Subcutaneous abdominal adipose tissue (tissue), 5 donors: ENCODE measurements around the gene CNTN4.

ENCODE experiments used
- H3K27ac ChIP-seq: one replicate; pipeline ENCODE4 v1.7.0; 2013; ENCODE audit warnings: low read depth, mild to moderate bottlenecking, inconsistent platforms, low read length, moderate library complexity
- H3K27me3 ChIP-seq, 5 donors: one replicate each; pipeline ENCODE4 v1.7.0; 2013; ENCODE audit warnings: low read length in 5 of 5, inconsistent platforms in 1 of 5; ENCODE audit not compliant: control insufficient read depth in 5 of 5, insufficient read depth in 4 of 5
- H3K36me3 ChIP-seq, 5 donors: one replicate each; pipeline ENCODE4 v1.7.0; 2013; ENCODE audit warnings: low read length in 5 of 5; ENCODE audit not compliant: control insufficient read depth in 5 of 5, insufficient read depth in 5 of 5
- H3K4me1 ChIP-seq, 5 donors: one replicate each; pipeline ENCODE4 v1.7.0; 2013; ENCODE audit warnings: low read length in 5 of 5, mild to moderate bottlenecking in 3 of 5, moderate library complexity in 1 of 5; ENCODE audit not compliant: control insufficient read depth in 5 of 5, insufficient read depth in 5 of 5
- H3K4me3 ChIP-seq, 5 donors: one replicate each; pipeline ENCODE4 v1.7.0; 2013; ENCODE audit warnings: low read length in 5 of 5, low read depth in 1 of 5
- H3K9ac ChIP-seq, 5 donors: one replicate each; pipeline ENCODE4 v1.7.0; 2013; ENCODE audit warnings: low read length in 5 of 5, mild to moderate bottlenecking in 4 of 5, moderate library complexity in 3 of 5
- H3K9me3 ChIP-seq, 5 donors: one replicate each; pipeline ENCODE4 v1.7.0; 2013; ENCODE audit warnings: low read length in 5 of 5; ENCODE audit not compliant: control insufficient read depth in 5 of 5
- donor health status: healthy.
- donor health status: healthy.
- donor health status: healthy.
- donor health status: healthy.
- donor health status: healthy.

Gene CNTN4

GRCh38 chr3:2097641-2098191 lies 950 bp upstream of the CNTN4 start:
- H3K27ac ChIP-seq, result no peak overlapping the region
- no peaks in the 10 kb centered on the region for H3K36me3 ChIP-seq
- H3K4me1 ChIP-seq, result peaks cover 0 to 24% (median 13%) of the 10 kb centered on the region in 5 donors
- H3K9me3 ChIP-seq, result no peaks in the 10 kb centered on the region
- no peak overlapping the region for H3K9ac ChIP-seq
- H3K27me3 ChIP-seq, result peaks cover 19 to 34% (median 28%) of the 10 kb centered on the region in 5 donors
- H3K4me3 ChIP-seq, result peak overlapping the region in 3 of 5 donors; percentile 44 to 59 (median 47)

DNA sequence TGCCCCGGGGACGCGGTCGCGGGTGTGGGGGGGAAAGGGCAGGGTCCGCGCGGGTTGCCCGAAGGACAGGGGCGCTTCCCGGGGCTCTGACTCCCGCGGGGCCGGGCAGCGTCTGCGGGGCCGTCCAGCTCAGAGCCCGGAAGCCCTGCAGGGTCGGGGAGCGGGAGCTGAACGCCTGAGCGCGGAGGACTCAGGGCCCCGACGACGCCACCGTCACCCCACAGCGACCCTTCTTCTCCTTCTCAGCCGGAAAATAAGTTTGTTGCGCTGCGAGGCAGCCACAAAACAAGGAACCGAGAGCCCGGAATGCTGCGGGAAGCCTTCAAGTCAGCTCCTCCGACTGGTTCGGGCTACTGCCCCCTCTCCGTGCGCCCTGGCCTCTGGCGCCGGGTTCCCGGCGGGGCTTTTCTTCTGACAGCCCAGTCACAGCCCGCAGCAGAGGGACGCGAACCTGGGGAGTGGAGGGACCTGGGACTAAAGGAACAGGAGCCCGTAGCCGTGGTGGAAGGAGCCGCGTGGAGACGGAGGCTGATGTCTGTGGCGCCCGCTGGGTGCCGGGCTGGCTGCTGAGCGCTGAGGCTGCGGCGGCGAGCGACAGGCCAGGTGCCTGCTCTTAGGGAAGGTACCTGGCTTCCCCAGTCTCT lies 484 bp downstream of the CNTN4 start:
- Histone ChIP-seq H3K9ac (no peak overlapping the region), H3K27ac (no peak overlapping the region), H3K36me3 (no peaks in the 10 kb centered on the region), H3K4me3 (peak overlapping the region in 4 of 5 donors; percentile 44 to 59 (median 49)), H3K27me3 (peaks cover 19 to 34% (median 28%) of the 10 kb centered on the region in 5 donors), H3K4me1 (peaks cover 0 to 24% (median 13%) of the 10 kb centered on the region in 5 donors), H3K9me3 (no peaks in the 10 kb centered on the region)

DNA sequence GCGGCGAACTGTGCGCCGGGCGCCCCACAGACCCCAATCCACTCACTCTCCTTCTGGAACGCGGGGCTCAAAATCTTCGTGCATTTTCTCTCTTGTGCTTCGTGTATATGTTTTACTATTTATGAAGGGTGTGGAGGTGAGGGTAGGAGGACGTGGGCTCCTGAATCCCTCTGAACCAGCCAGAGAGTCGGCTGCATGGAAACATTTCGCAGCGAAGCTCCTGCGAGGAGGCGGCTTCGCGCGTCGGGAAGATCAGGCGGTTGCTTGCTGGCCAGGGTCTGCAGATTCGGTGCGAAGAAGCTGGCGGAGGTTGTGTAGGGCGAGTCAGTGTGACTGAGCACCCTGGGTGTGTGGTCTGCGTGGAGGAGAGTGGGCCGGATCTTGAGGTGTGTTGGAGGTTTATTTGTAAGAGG lies 1.1 kb downstream of the CNTN4 start:
- Histone ChIP-seq H3K4me1 (peaks cover 0 to 24% (median 13%) of the 10 kb centered on the region in 5 donors), H3K9ac (no peak overlapping the region), H3K27me3 (peaks cover 19 to 34% (median 28%) of the 10 kb centered on the region in 5 donors), H3K36me3 (no peaks in the 10 kb centered on the region), H3K9me3 (peaks cover 0 to 3% (median 0%) of the 10 kb centered on the region in 5 donors), H3K27ac (no peak overlapping the region), H3K4me3 (peak overlapping the region in 2 of 5 donors; percentile 44 to 48)

DNA sequence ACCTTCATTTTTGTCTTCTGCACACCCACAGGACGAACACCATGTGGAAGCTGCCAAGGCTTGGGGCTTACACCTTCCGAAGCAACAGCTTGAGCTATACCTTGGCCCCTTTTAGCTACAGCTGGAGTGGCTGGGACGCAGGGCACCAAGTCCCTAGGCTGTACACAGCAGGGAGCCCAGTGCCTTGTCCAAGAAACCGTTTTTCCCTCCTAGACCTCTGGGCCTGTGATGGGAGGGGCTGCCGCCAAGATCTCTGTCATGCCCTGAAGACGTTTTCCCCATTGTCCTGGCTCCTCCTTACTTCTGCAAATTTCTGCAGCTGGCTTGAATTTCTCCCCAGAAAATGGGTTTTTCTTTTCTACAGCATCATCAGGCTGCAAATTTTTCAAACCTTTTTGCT lies 7.8 kb downstream of the CNTN4 start:
- Histone ChIP-seq H3K36me3 (no peaks in the 10 kb centered on the region), H3K27me3 (peaks cover 0 to 3% (median 2%) of the 10 kb centered on the region in 5 donors), H3K9ac (no peak overlapping the region)

DNA sequence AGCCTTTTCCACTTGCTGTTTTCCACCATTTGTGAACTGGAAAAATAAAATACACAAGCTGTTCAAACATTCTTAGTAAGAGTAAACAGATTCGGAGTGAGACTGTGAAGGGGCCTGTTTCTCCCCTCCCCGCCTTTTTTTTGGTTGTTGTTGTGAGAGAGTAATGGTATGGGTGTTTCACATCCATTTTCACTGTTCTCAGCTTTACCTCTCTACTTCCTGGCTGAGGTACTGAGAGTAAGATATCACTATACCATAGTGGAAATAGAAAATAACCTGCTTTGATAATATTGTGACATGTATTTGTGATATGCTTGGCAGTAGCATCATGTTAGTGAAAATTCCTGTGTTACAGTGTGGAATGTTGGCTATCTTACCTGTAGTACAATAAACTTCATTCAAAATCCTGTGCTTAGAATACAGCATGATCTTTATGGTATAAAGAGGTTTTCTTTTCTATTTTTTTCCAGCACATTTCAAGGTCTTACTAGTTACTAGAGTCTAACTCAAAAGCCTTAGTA lies 12.0 kb downstream of the CNTN4 start:
- H3K4me3 ChIP-seq, result no peak overlapping the region
- peaks cover 0 to 2% (median 0%) of the 10 kb centered on the region in 5 donors for H3K27me3 ChIP-seq
- no peak overlapping the region for H3K9ac ChIP-seq
- H3K4me1 ChIP-seq, result no peaks in the 10 kb centered on the region
- peaks cover 0 to 3% (median 0%) of the 10 kb centered on the region in 5 donors for H3K9me3 ChIP-seq
- H3K27ac ChIP-seq, result no peak overlapping the region
- no peaks in the 10 kb centered on the region for H3K36me3 ChIP-seq

More for the DNA sequence above, 7.8 kb downstream of the CNTN4 start:
- Histone ChIP-seq H3K27ac (no peak overlapping the region), H3K4me3 (no peak overlapping the region), H3K4me1 (no peaks in the 10 kb centered on the region), H3K9me3 (peaks cover 0 to 3% (median 0%) of the 10 kb centered on the region in 5 donors)

DNA sequence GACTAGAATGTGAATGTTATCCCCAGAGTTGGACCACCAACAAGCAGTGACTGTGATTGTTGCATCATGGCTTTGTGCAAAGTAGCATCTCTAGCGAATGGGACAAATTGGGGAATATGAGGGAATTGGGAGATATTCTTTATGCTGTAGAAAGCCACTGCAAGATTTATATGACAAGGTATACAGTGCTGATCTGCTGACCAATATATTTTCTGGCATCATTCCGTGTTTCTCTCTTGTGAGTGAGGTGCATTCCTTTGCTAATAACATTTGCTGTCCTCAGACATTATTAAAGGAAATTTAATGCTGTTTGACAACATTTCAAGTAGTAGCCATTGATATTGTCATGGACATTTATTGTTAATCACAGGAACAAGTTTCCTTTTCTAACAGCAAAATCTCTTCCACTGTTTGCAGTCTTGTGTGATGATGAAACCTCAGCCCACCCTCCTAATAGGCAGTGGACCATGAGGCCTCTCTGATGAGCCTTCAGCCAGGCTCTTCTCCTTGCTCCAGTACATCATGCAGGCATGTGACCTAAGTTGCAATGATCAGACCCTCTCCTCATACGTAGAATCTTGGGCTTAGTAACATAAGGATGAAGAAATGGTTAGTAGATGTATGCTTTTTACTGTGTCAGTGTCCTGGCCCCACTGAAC lies 16.1 kb downstream of the CNTN4 start:
- Histone ChIP-seq H3K9me3 (no peaks in the 10 kb centered on the region), H3K36me3 (no peaks in the 10 kb centered on the region), H3K9ac (no peak overlapping the region), H3K4me3 (no peak overlapping the region), H3K27ac (no peak overlapping the region), H3K27me3 (no peaks in the 10 kb centered on the region), H3K4me1 (no peaks in the 10 kb centered on the region)

GRCh38 chr3:2130726-2131125 lies 32.1 kb downstream of the CNTN4 start:
- H3K4me1 ChIP-seq, result no peaks in the 10 kb centered on the region
- no peaks in the 10 kb centered on the region for H3K27me3 ChIP-seq
- no peaks in the 10 kb centered on the region for H3K36me3 ChIP-seq
- H3K9ac ChIP-seq, result no peak overlapping the region
- no peak overlapping the region for H3K4me3 ChIP-seq
- no peak overlapping the region for H3K27ac ChIP-seq
- H3K9me3 ChIP-seq, result no peaks in the 10 kb centered on the region

- H3K27me3 ChIP-seq, result no peaks in the 10 kb centered on the region
- no peaks in the 10 kb centered on the region for H3K4me1 ChIP-seq
- H3K9ac ChIP-seq, result no peak overlapping the region
- H3K27ac ChIP-seq, result no peak overlapping the region
- H3K9me3 ChIP-seq, result no peaks in the 10 kb centered on the region
- H3K36me3 ChIP-seq, result no peaks in the 10 kb centered on the region
- H3K4me3 ChIP-seq, result no peak overlapping the region
These were observed 34.5 kb downstream of the CNTN4 start for GRCh38 chr3:2133146-2133545.

- Histone ChIP-seq H3K36me3 (no peaks in the 10 kb centered on the region), H3K9ac (no peak overlapping the region), H3K4me3 (no peak overlapping the region), H3K27me3 (no peaks in the 10 kb centered on the region), H3K27ac (no peak overlapping the region), H3K9me3 (peaks cover 0 to 2% (median 0%) of the 10 kb centered on the region in 5 donors), H3K4me1 (no peaks in the 10 kb centered on the region)
These were observed 39.0 kb downstream of the CNTN4 start for GRCh38 chr3:2137651-2138050.

GRCh38 chr3:2141482-2141881 lies 42.8 kb downstream of the CNTN4 start:
- Histone ChIP-seq H3K36me3 (no peaks in the 10 kb centered on the region), H3K27me3 (no peaks in the 10 kb centered on the region), H3K4me3 (no peak overlapping the region), H3K4me1 (no peaks in the 10 kb centered on the region), H3K9me3 (peaks cover 0 to 2% (median 0%) of the 10 kb centered on the region in 5 donors), H3K27ac (no peak overlapping the region), H3K9ac (no peak overlapping the region)
